Neural progenitor cell (in vitro differentiated cells): ENCODE measurements around the gene BRAT1. TPM values are rescaled to one million over a fixed set of nuclear protein-coding genes. Genes with fewer than 3 reads are reported as not detected.

ENCODE experiments used
- DNase-seq: peaks from one replicate; pipeline ENCODE4 v3.0.0-alpha.2; 2016; ENCODE audit warnings: low spot score
- H2AFZ ChIP-seq: fragments of 200-600 bp; sonication (generic); replicated peaks from 2 replicates; pipeline ENCODE4 v1.6.1; 2016; ENCODE audit warnings: antibody characterized with exemption
- H3F3A ChIP-seq: fragments of 200-600 bp; sonication (generic); 2 replicates; pipeline ENCODE4 v1.6.1; 2016; ENCODE audit warnings: antibody characterized with exemption, low read depth
- H3K27ac ChIP-seq: fragments of 200-600 bp; sonication (generic); 2 replicates; pipeline ENCODE4 v1.5.1; 2016; ENCODE audit warnings: mild to moderate bottlenecking
- H3K27me3 ChIP-seq: fragments of 200-600 bp; sonication (generic); 2 replicates; pipeline ENCODE4 v1.6.1; 2016; ENCODE audit warnings: mild to moderate bottlenecking, moderate library complexity
- H3K36me3 ChIP-seq: fragments of 200-600 bp; sonication (generic); 2 replicates; pipeline ENCODE4 v1.5.1; 2016
- H3K4me1 ChIP-seq: fragments of 200-600 bp; sonication (generic); 2 replicates; pipeline ENCODE4 v1.6.1; 2016; ENCODE audit warnings: mixed run types
- H3K4me2 ChIP-seq: fragments of 200-600 bp; sonication (generic); 2 replicates; pipeline ENCODE4 v1.6.1; 2016
- H3K4me3 ChIP-seq: fragments of 200-600 bp; sonication (generic); 2 replicates; pipeline ENCODE4 v1.5.1; 2016
- H3K79me2 ChIP-seq: fragments of 200-600 bp; sonication (generic); 2 replicates; pipeline ENCODE4 v1.6.1; 2016; ENCODE audit warnings: low read depth
- H3K9ac ChIP-seq: fragments of 200-600 bp; sonication (generic); 2 replicates; pipeline ENCODE4 v1.6.1; 2016
- H3K9me3 ChIP-seq: fragments of 200-600 bp; sonication (generic); 2 replicates; pipeline ENCODE4 v1.5.1; 2016; ENCODE audit warnings: low read depth
- H4K20me1 ChIP-seq: fragments of 200-600 bp; sonication (generic); 2 replicates; pipeline ENCODE4 v1.6.1; 2016; ENCODE audit warnings: low read depth
- H3K27ac Mint-ChIP-seq: 3 replicates; pipeline ENCODE4 v1.8.0; 2021; ENCODE audit warnings: mixed read lengths
- H3K27me3 Mint-ChIP-seq: 2 replicates; pipeline ENCODE4 v1.8.0; 2022; ENCODE audit warnings: low read depth, mild to moderate bottlenecking, inconsistent platforms, moderate library complexity, mixed read lengths; ENCODE audit not compliant: insufficient read depth
- H3K36me3 Mint-ChIP-seq: 3 replicates; pipeline ENCODE4 v1.8.0; 2021; ENCODE audit warnings: mixed read lengths
- H3K4me1 Mint-ChIP-seq: 3 replicates; pipeline ENCODE4 v1.8.0; 2021; ENCODE audit warnings: mixed read lengths
- H3K4me3 Mint-ChIP-seq: 3 replicates; pipeline ENCODE4 v1.8.0; 2021; ENCODE audit warnings: mild to moderate bottlenecking, moderate library complexity, mixed read lengths
- H3K9me3 Mint-ChIP-seq: 3 replicates; pipeline ENCODE4 v1.8.0; 2020; ENCODE audit warnings: mixed read lengths
- CTCF ChIP-seq: fragments of 200-600 bp; sonication (generic); IDR thresholded peaks from 2 replicates; pipeline ENCODE4 v1.5.1; 2017; ENCODE audit warnings: antibody characterized with exemption, mild to moderate bottlenecking
- EZH2 ChIP-seq: fragments of 200-600 bp; sonication (generic); IDR thresholded peaks from 2 replicates; pipeline ENCODE4 v1.6.1; 2017; ENCODE audit warnings: antibody characterized with exemption, mild to moderate bottlenecking, moderate library complexity
- EZH2phosphoT487 ChIP-seq: fragments of 200-600 bp; sonication (generic); IDR thresholded peaks from 2 replicates; pipeline ENCODE4 v1.6.1; 2017; ENCODE audit warnings: antibody characterized with exemption
- total RNA-seq: library from RNA; depleted of rRNA; stranded (reverse); fragments of >200 nt; gene quantifications from 2 replicates; pipeline ENCODE4 v1.2.3, GENCODE V29; 2015; ENCODE audit warnings: low replicate concordance

The BRAT1 gene
- total RNA-seq, 1 donor from 2014 or later = 9.3 TPM

- H3K9ac ChIP-seq = no peak overlapping the region
- no peaks in the 10 kb centered on the region for H3K4me1 ChIP-seq
- no peak overlapping the region for H3K27ac Mint-ChIP-seq
- H3K9me3 Mint-ChIP-seq = no peaks in the 10 kb centered on the region
- no peaks in the 10 kb centered on the region for H3K36me3 ChIP-seq
- TF ChIP-seq CTCF (no peak), EZH2 (no peak), EZH2phosphoT487 (no peak)
- no peaks in the 10 kb centered on the region for H3K27me3 ChIP-seq
- peaks cover 5% of the 10 kb centered on the region for H3K36me3 Mint-ChIP-seq
- no peak overlapping the region for H3K4me2 ChIP-seq
- H3K79me2 ChIP-seq = no peaks in the 10 kb centered on the region
- no peak overlapping the region for H2AFZ ChIP-seq
- H3K4me3 Mint-ChIP-seq = no peak overlapping the region
- H3K4me3 ChIP-seq = no peak overlapping the region
- H3K27me3 Mint-ChIP-seq = peaks cover 10% of the 10 kb centered on the region
- H3K27ac ChIP-seq = no peak overlapping the region
- H4K20me1 ChIP-seq = no peaks in the 10 kb centered on the region
- no peaks in the 10 kb centered on the region for H3F3A ChIP-seq
- no peak for DNase-seq
- no peaks in the 10 kb centered on the region for H3K9me3 ChIP-seq
- H3K4me1 Mint-ChIP-seq = no peaks in the 10 kb centered on the region
Observed at GRCh38 chr7:2542011-2542915, 13.1 kb downstream of the BRAT1 start.

GRCh38 chr7:2541291-2542010, 13.9 kb downstream of the BRAT1 start:
- no peaks in the 10 kb centered on the region for H3K27me3 ChIP-seq
- H3K4me3 ChIP-seq = no peak overlapping the region
- no peak overlapping the region for H3K4me3 Mint-ChIP-seq
- H3K9me3 Mint-ChIP-seq = no peaks in the 10 kb centered on the region
- H4K20me1 ChIP-seq = no peaks in the 10 kb centered on the region
- no peak overlapping the region for H3K9ac ChIP-seq
- H3K27ac Mint-ChIP-seq = no peak overlapping the region
- no peaks in the 10 kb centered on the region for H3K4me1 ChIP-seq
- no peak overlapping the region for H3K4me2 ChIP-seq
- no peaks in the 10 kb centered on the region for H3K9me3 ChIP-seq
- no peak overlapping the region for H3K27ac ChIP-seq
- no peaks in the 10 kb centered on the region for H3F3A ChIP-seq
- H3K36me3 Mint-ChIP-seq = peaks cover 3% of the 10 kb centered on the region
- no peaks in the 10 kb centered on the region for H3K36me3 ChIP-seq
- no peak overlapping the region for H2AFZ ChIP-seq
- no peaks in the 10 kb centered on the region for H3K79me2 ChIP-seq
- H3K4me1 Mint-ChIP-seq = no peaks in the 10 kb centered on the region
- H3K27me3 Mint-ChIP-seq = peaks cover 10% of the 10 kb centered on the region
- no peak for DNase-seq
- TF ChIP-seq CTCF (no peak), EZH2 (no peak), EZH2phosphoT487 (no peak)

- no peaks in the 10 kb centered on the region for H3K9me3 Mint-ChIP-seq
- no peak for DNase-seq
- H2AFZ ChIP-seq = no peak overlapping the region
- H3K4me1 ChIP-seq = no peaks in the 10 kb centered on the region
- no peak overlapping the region for H3K4me2 ChIP-seq
- H3K4me1 Mint-ChIP-seq = no peaks in the 10 kb centered on the region
- H3K27ac Mint-ChIP-seq = no peak overlapping the region
- no peaks in the 10 kb centered on the region for H4K20me1 ChIP-seq
- H3K9me3 ChIP-seq = no peaks in the 10 kb centered on the region
- no peaks in the 10 kb centered on the region for H3K36me3 ChIP-seq
- no peaks in the 10 kb centered on the region for H3F3A ChIP-seq
- no peaks in the 10 kb centered on the region for H3K27me3 ChIP-seq
- no peaks in the 10 kb centered on the region for H3K79me2 ChIP-seq
- TF ChIP-seq EZH2 (no peak), EZH2phosphoT487 (no peak), CTCF (no peak)
- no peak overlapping the region for H3K27ac ChIP-seq
- H3K9ac ChIP-seq = no peak overlapping the region
- peaks cover 11% of the 10 kb centered on the region for H3K27me3 Mint-ChIP-seq
- H3K4me3 Mint-ChIP-seq = no peak overlapping the region
- no peak overlapping the region for H3K4me3 ChIP-seq
- peaks cover 3% of the 10 kb centered on the region for H3K36me3 Mint-ChIP-seq
Observed at GRCh38 chr7:2540641-2541051, 14.7 kb downstream of the BRAT1 start.
